COLO829 (cell line): ENCODE data around the gene GABRR3.
"Not testable (repeated sequence)": the region's sequence is repeated elsewhere in the genome, so short reads cannot be mapped to it uniquely, and the experiment has no call there.

Experiments
- DNase-seq: peaks from one replicate; pipeline ENCODE4 v3.0.0; 2012; ENCODE audit warnings: low spot score

Gene GABRR3

GRCh38 chr3:98021830-98022560, 13.1 kb downstream of the GABRR3 start:
- peak; percentile 72 for DNase-seq

DNA sequence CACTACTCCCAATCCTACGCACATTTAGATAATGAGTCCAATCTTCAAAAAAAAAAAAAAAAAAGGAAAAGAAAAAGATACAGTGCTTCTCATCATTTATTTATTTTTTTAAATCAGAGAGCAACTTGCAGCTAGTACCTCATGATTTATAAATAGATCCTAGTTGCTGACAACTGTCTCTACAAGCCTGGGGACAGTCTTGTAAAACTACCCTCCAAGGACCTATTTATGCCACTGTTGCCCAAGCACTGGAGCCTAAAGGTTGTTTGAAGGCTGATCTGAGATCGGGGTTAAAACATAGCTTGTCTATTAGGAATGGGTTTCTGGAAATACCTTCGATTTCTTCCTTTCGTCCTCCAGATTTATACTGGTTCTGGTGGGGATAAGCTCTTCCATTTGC, 14.7 kb downstream of the GABRR3 start:
- no peak for DNase-seq

DNA sequence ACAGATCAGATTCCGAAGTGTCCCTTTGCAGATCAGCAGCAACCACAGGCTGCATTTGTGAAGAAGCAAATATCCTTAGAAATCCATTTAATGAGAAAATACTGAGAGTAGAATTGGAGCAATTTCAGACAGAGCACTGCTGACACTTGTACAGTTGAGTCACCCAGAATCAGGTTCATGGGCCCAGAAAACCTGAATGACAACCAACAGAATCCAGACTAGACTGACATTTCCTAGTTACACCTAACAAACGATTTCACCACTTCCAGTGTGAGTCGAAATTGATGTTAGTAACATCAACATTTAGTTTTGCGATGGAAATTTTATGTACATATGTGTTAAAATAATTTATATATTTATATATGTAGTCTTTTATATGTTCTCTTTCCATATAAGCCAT, 16.8 kb downstream of the GABRR3 start:
- DNase-seq: no peak

DNA sequence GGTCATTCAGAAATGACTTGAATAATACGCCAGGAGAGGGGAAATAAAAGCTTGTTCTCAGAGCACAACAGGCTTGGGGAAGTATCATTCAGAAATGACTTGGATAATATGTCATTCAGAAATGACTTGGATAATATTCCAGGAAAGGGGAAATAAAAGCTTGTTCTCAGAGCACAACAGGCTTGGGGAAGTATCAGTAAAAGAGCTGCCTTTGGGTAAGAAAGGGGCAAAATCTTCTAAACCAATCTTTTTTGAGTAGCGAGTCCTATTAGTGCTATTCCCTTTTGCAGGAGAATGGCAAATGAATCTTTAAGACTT, 20.9 kb downstream of the GABRR3 start:
- DNase-seq: no peak

GRCh38 chr3:98013411-98014267, 21.5 kb downstream of the GABRR3 start:
- DNase-seq: peak; percentile 90

DNA sequence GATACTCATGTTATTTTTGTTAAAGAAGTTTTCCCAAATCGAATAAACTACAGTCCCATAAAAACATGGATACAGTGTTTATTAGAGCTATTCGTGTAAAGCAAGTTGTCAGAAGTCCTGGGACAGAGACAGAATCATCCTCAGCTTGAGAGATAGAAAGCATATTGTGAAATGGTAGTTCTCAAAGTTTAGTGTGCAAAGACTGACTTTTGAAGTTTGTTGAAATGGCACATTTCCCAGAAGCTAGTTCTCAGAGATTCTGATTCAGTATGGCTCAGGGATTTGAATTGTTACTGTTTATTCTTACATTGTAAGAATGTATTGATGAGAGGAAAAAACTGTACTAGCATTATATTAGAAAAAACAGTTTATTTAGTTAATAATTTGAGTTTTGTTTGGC, 22.1 kb downstream of the GABRR3 start:
- DNase-seq: peak; percentile 50

DNA sequence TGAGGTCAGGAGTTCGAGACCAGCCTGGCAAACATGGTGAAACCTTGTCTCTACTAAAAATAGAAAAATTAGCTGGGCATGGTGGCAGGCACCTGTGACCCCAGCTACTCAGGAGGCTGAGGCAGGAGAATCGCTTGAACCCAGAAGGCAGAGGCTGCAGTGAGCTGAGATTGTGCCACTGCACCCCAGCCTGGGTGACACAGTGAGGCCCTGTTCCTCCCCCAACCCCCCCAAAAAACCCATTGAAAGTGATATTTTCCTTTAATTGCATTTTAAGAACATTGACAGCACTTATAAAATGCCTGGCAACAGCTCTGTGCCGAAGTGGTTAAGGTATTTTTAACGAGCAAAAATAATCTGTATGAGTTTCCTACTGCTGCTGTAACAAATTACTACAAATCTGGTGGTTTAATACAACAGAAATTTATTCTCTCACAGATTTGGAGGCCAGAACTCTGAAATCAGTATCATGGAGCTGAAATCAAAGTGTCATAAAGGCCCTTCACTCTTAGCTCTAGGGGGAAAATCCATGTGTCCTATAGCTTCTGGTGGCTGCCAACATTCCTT, 24.1 kb downstream of the GABRR3 start:
- not testable (repeated sequence) for DNase-seq

DNA sequence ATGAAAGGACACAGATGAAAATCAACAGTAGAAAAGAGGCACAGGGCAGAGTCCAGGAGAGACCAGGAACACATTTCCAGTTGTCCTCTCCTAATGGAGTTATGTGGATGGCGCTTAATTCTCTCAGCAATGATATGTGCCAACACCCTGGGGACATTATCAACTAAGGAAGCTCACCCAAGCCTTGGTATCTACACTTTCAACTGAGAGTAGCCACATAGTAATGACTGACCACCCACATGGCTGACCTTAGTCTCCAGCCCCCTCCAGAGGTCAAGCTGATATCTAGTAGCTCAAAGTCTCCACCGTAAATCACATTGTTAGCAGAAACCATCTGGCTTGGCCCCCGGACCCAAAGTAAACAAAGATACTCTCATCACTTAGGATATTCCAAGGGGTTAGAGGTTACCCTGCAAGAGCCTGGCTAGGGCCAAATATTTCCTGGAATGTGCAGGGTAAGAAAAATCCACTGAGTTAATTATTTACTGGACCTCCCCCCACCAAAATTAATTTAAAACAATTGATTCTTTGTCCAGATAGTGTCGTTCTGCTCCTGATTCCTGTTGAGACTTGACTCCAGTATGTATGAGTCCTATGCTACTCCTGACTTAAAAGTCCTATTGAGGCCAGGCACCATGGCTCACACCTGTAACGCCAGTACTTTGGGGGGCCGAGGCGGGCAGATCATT, 24.8 kb downstream of the GABRR3 start:
- no peak for DNase-seq

GRCh38 chr3:98008855-98009254, 26.3 kb downstream of the GABRR3 start:
- no peak for DNase-seq

DNA sequence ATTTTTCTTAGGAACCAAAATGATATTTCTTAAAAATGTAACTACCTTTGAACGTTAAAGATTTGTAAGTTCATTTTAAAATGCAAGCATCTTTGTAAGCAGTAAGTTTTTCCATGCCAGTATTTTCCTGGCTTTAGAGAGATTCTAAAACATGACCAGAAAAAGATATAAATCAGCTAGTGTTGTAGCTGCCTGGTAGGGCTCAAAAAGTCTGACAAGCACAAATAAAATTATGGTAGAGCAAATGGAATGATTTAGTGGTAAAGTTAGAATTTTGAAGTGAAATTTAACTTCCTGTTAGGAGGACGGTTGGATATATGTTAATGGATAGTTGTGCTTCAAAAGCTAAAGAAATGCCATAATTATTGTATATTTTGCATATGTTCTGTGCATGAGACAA, 29.7 kb downstream of the GABRR3 start:
- no peak for DNase-seq

DNA sequence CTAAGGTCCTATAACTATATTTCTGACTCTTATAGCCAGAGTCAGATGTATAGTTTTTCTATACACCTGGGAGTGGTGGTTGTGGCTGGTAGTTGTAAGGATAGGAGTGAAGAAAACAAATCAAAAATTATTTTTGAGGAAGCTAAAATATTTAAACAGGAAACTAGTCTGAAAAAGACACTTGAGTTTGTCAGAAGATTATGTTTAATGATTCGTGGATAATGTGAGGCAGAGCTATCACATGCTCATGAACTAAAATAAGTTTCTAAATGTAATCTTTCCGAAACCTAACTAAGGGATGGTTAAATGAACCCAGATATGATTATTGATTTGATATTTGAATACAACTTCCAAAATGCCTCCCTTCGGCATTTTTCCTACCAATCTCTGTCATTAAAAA, 30.4 kb downstream of the GABRR3 start:
- no peak for DNase-seq

GRCh38 chr3:98003306-98003969, 31.7 kb downstream of the GABRR3 start:
- no peak for DNase-seq

DNA sequence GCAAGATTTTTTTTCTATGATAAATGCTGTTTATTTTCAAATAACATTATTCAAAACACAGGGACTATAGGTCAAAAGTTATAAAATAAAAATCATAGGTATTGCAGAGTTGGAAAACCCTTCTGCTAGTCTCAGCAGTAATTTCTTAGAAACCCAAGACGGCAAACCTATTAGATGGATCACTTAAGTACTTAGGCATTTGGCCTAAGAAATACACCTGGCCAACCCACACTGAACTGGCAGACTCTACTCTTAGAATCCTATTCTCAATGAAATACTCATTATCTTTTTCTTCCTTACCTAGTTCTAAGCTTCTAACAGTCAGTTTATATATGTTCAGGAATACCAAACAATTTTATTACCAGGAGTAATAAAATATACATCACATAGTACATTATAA, 32.4 kb downstream of the GABRR3 start:
- DNase-seq: no peak

- no peak for DNase-seq
Observed at GRCh38 chr3:97999994-98000393, 35.1 kb downstream of the GABRR3 start.

DNA sequence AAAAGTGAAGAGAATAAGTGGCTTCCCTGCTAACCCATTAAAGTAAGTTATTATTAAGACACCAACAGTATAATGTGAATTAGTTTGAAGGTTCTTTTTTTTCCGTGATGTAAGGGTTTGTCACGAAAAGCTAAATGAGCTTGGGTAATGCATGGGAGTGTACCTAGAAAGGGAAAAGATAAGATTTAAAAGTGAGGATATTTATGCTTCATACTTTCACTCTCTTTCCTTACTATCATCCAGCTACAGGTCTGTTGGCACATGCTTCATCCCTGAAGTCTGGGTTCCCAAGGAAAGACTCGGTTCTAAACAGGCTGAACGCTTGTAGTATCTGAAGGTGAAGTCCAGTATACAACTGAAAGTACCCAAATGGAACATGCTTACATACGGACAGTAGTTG, 36.0 kb downstream of the GABRR3 start:
- DNase-seq: no peak

- DNase-seq: no peak
Observed at GRCh38 chr3:97996988-97997387, 38.1 kb downstream of the GABRR3 start.

- no peak for DNase-seq
Observed at GRCh38 chr3:97994328-97994945, 40.7 kb downstream of the GABRR3 start.

DNA sequence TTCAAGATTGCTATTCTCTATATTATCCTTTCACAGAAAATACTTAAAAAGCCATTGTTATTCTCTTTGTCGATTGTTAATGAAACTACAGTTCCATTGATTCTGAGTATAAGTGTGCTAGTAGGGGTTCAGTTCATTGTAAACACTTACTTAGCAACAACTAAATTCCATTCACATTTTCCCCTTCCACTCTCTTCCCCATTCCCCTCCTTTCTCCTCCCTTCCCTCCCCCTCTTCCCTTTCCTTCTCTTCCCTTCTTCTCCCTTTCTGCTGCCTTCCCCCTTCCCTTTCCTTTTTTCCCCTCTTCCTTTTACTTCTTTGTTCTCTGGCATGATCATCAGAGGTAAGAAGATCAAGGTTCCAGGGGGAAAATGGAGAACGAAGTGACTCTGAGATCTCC, 41.6 kb downstream of the GABRR3 start:
- DNase-seq: no peak

DNA sequence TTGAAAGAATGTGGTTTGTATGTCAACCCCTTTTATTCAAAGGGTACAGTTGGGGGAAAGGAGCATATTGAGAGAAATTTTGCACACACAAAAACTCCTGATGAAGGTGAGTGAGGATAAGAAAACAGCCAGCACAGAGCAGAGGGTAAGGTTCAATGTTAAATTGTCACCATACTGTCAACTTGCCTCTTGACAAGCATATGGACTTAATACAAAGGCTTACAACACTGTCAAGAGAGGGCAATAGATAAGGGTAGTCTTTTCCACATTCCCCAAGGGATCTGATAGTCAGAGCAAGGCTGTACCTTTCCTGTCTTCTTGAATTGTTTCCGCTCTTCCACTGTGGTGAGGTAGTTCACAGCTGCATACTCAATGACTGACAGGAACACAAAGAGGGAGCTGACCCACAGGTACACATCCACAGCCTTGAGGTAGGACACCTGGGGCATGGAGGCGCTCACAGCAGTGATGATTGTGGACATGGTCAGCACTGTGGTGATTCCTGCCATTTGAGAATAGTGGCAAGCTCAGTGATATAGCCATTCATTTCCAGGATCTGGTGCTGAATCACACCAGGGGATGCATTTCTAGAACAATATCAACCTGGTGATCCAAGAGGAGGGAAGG, 42.5 kb downstream of the GABRR3 start:
- DNase-seq: no peak

DNA sequence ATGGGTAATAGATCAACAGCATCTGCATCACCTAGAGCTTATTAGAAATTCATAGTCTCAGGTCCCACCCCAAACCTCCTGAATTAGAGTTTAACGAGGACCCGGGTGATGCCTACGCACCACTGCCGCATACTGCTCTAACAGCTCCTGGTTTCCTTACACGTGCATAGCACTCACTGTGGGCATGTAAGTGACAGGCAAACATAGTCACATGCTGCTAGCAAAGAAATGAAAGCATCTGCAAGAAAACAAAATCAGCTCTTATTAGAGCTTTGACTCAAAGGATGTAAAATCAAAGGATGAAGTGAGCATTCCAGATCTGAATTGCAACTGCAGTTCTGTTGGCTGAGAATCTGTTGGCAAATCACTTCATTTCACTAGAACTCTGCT, 43.8 kb downstream of the GABRR3 start:
- no peak for DNase-seq

DNA sequence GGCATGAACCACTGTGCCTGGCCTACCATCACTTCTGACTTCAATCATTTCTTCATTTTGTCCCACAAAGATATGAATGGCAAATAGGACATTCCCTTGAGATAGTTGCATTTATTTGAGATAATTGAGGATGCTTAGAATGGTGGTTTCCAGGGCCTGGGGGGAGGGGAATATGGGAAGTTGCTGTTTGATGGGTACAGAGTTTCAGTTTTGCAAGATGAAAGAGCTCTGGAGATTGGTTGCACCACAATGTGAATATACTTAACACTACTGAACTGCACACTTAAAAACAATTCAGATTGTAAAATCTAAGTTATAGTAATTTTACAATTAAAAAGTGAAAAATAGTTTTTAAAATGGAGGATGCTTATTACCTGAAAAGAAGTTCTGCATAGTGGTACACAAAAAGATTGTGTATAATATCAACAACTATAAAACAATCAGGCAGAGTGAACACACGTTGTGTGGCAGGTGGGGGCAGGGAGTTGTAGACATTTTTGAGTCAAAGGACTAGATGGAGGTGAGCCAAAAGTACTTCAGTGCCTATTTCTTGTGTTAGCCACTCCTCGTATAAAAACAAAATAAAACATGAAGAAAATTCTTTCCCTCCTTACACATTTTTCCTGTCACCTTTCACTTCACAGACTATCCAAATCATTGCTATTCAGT, 44.4 kb downstream of the GABRR3 start:
- no peak for DNase-seq
